Activated CD8-positive, alpha-beta T cell treated with anti-CD3 and anti-CD28 coated beads, Interleukin-2, amount 10 ng/mL, durations not matched to agents 7 days and 5 days (primary cell): ENCODE data around the gene TBKBP1. TPM values are rescaled to one million over a fixed set of nuclear protein-coding genes. Genes with fewer than 3 reads are reported as not detected.

Experiments used
- ATAC-seq: fragments of 150-1000 bp; cut with Tn5 transposase; one replicate; pipeline ENCODE4 v1.10.0; 2021; ENCODE audit warnings: moderate library complexity
- CTCF ChIA-PET: fragments of 350-600 bp; sonication (Branson Sonifier 250); formaldehyde crosslinking; loops from one replicate; lab custom pipeline; 2021; ENCODE audit warnings: antibody characterized with exemption; lab: Charles Lee
- POLR2A ChIA-PET: fragments of 350-600 bp; sonication (Branson Sonifier 250); formaldehyde crosslinking; loops from one replicate; lab custom pipeline; 2021; ENCODE audit warnings: antibody characterized with exemption; lab: Charles Lee
- DNase-seq: peaks from one replicate; pipeline ENCODE4 v3.0.0-alpha.2; 2020
- H3K27ac Mint-ChIP-seq: one replicate; pipeline ENCODE4 v1.8.0; 2021; ENCODE audit warnings: mild to moderate bottlenecking, mixed read lengths
- H3K27me3 Mint-ChIP-seq: one replicate; pipeline ENCODE4 v1.8.0; 2021; ENCODE audit warnings: low read depth, mixed read lengths
- H3K36me3 Mint-ChIP-seq: one replicate; pipeline ENCODE4 v1.8.0; 2021; ENCODE audit warnings: low read depth, mixed read lengths
- H3K4me1 Mint-ChIP-seq: one replicate; pipeline ENCODE4 v1.8.0; 2021; ENCODE audit warnings: low read depth, mixed read lengths
- H3K4me3 Mint-ChIP-seq: one replicate; pipeline ENCODE4 v1.8.0; 2021; ENCODE audit warnings: mild to moderate bottlenecking, mixed read lengths
- H3K9me3 Mint-ChIP-seq: one replicate; pipeline ENCODE4 v1.8.0; 2022; ENCODE audit warnings: mixed read lengths; ENCODE audit not compliant: insufficient read depth
- total RNA-seq, 2 experiments: library from RNA; stranded (reverse); gene quantifications; one replicate each; pipeline ENCODE4 v1.2.3, GENCODE V29; 2021

TBKBP1 gene
- total RNA-seq, 2 experiments from 2014 or later = 2.4 to 3.7 TPM

DNA sequence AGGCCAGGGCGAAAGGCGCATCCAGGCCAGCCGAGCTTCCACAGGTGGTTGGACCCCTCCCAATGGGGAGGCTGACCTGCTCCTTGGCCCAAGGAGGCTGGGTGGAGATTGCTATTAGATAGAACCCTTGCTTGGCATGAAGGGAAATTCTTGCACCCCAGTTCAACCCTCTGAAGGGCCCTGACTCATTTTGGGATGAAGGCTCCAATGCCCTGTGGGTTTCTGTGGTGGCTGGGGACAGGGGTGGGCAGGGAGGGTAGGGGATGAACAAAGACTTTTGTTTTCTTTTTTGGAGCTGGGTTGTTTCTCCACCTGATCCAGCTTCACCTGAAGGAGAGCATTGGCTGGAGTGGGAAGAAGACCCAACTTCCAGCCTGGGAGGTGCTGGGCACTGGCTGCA, 22.4 kb downstream of the TBKBP1 start:
- POLR2A ChIA-PET = interaction anchor here (1.3 to 1.8 kb wide), 4 partner anchors 9 to 18 kb away, joined by 3 to 6 read pairs (median 6); no protein-coding TSS in a partner anchor
- no peaks in the 10 kb centered on the region for H3K9me3 Mint-ChIP-seq
- ATAC-seq (no peak), DNase-seq (no peak)
- H3K4me3 Mint-ChIP-seq = no peak overlapping the region
- no peaks in the 10 kb centered on the region for H3K27me3 Mint-ChIP-seq
- CTCF ChIA-PET = interaction anchor here (4.1 to 6.7 kb wide), 3 partner anchors 10 to 17 kb away, joined by 33 to 113 read pairs (median 92); partner anchors contain the start of gene TBX21
- peak overlapping the region; percentile 52 for H3K27ac Mint-ChIP-seq
- H3K36me3 Mint-ChIP-seq = no peaks in the 10 kb centered on the region
- H3K4me1 Mint-ChIP-seq = peaks cover 87% of the 10 kb centered on the region

DNA sequence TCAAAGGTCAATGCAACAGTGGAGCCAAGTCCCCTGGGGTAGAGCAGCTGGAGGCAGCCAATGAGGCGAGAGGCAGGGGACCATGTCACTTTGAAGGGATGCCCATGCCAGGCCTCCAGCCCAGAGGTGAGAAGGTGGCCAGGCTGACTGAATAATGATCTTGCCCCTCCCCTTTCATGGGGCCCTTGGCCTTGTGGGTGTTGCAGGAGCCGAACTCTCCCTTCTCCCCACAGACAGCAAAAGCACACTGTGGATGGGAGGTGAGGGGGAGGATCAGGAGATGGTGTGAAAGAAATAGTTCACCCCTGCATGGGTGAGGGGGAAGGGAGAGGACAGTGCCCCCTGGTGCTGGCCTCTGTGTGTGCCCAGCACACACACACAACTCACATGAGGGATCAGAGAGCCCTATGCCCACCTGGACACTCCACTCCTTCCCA, 23.3 kb downstream of the TBKBP1 start:
- ChIA-PET POLR2A (interaction anchor here (3.3 kb wide), 1 partner anchor 16 kb away, joined by 24 read pairs; no protein-coding TSS in a partner anchor), CTCF (interaction anchor here (1.2 to 6.7 kb wide), 7 partner anchors 10 to 53 kb away, joined by 3 to 113 read pairs (median 14); partner anchors contain the start of genes TBKBP1 and TBX21)
- peak overlapping the region; percentile 88 for H3K27ac Mint-ChIP-seq
- H3K27me3 Mint-ChIP-seq = no peaks in the 10 kb centered on the region
- H3K9me3 Mint-ChIP-seq = no peaks in the 10 kb centered on the region
- H3K4me1 Mint-ChIP-seq = peaks cover 91% of the 10 kb centered on the region
- H3K36me3 Mint-ChIP-seq = no peaks in the 10 kb centered on the region
- no peak for ATAC-seq
- DNase-seq = no peak
- H3K4me3 Mint-ChIP-seq = no peak overlapping the region

DNA sequence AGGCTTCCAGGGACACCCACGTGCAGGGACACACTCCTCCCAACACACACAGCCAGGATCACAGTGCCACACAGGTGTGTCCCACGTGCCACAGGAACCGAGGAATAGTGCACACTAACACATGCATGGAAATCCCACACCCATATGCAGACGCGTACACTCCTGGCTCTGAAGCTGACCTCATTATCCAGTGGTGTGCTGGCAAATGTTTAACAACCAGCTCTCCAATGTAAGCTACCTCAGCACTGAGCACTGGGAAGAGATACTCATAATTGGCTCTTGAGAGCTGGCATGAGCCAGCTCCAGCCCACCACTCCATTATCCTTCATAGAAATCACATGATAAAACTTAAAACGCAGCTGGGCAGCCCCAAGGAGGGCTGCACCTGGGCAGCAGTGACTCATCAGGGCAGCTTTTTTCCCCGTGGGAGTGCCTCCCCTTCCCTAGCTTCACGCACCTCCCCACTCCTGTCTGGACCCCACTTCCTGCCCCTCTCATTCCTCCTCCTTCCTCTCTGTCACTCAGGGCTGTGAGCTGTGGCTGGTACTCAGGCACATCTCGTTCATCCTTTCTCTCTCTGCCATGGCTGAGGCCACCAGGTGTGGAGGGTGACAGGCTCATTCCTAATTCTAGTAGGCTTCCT, 24.1 kb downstream of the TBKBP1 start:
- Mint-ChIP-seq H3K36me3 (no peaks in the 10 kb centered on the region), H3K4me3 (peak overlapping the region; percentile 60), H3K4me1 (peaks cover 87% of the 10 kb centered on the region), H3K27me3 (no peaks in the 10 kb centered on the region), H3K9me3 (no peaks in the 10 kb centered on the region), H3K27ac (peak overlapping the region; percentile 88)
- CTCF ChIA-PET = interaction anchor here (1.2 to 6.7 kb wide), 10 partner anchors 11 to 252 kb away, joined by 3 to 113 read pairs (median 5); partner anchors contain the start of genes CDK5RAP3, TBKBP1 and TBX21
- DNase-seq (no peak), ATAC-seq (peak; percentile 16)
- POLR2A ChIA-PET = interaction anchor here (1.3 to 3.3 kb wide), 5 partner anchors 9 to 113 kb away, joined by 3 to 28 read pairs (median 8); partner anchors contain the start of genes LRRC46, MRPL10 and TBX21

DNA sequence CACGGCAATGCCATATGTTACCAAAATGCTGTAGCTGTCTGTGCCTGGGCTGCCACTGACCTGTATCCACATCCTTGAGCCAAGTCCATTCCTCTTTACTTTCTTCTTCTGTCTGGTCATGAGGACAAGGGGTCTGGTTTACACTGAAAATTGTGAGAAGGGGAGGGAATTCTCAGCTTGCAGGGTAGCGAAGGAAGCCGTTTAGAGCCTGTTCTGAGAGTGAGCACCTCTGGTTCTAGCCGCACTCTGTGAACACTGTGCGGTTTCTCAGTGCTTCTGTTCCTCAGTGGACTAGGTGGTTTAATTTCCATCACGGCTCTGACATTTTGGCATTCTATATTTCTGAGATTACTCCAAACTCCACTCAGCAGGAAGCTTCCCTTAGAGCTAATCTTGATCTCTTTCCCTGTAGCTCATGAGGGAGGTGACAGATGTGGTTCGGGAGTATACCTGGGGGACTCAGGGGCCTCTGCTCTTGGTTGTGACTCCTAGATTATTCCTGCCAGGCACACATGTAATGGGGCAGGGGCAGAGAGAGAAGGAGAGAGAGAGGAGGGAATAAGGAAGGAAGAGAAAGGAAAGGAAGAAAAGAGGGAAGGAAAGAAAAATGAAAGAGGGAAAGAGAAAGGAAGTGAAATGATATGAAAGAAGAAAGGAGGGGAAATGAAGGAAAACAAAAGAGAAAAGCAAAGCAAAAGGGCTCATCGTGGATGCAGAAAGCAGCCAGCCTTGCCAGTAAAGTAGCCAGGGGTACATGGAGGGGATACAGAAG, 24.9 kb downstream of the TBKBP1 start:
- Mint-ChIP-seq H3K9me3 (no peaks in the 10 kb centered on the region), H3K36me3 (no peaks in the 10 kb centered on the region), H3K4me3 (peak overlapping the region; percentile 60), H3K27me3 (no peaks in the 10 kb centered on the region), H3K4me1 (peaks cover 83% of the 10 kb centered on the region), H3K27ac (peak overlapping the region; percentile 88)
- ChIA-PET CTCF (interaction anchor here (1.2 to 6.7 kb wide), 10 partner anchors 12 to 252 kb away, joined by 3 to 113 read pairs (median 5); partner anchors contain the start of genes CDK5RAP3, TBKBP1 and TBX21), POLR2A (interaction anchor here (1.3 to 3.3 kb wide), 5 partner anchors 8 to 113 kb away, joined by 3 to 28 read pairs (median 8); partner anchors contain the start of genes LRRC46, MRPL10 and TBX21)
- DNase-seq (no peak), ATAC-seq (no peak)

DNA sequence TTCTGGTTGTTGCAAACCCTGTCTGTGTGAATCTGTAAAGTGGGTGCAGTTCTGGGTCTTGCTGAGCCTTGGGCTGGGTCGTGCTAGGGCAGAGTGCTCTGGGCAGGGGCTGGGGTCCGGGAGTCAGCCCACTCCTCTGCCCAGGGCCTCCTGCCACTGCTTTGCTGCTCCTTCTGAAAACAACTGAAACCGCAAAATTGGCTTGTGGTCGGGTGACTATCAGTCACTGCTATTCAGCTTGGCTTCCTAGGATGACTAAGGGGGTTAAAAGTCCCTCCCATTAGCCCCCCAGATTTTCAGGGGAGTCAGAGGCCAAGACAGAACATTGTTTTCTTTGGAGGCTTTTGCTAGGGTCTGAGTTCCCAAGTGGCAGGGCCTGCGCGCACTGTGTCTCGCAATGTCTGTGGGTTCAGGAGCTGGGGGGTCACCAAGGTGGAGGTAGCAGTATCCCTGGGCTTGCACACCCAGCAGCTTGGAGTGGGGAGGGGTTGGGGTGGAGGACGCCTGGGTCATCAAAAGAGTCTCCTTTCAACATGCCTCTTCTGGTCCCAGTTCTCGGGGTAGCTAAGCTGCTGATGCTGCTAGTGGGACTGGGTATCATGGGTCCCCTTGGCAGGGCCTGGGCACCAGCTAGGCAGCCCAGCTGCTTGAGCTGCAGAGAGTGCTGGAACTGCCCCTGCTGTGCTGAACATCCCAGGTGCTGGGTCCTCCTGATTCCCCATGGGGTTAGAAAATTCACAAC, 25.6 kb downstream of the TBKBP1 start:
- Mint-ChIP-seq H3K4me1 (peaks cover 81% of the 10 kb centered on the region), H3K27me3 (no peaks in the 10 kb centered on the region), H3K4me3 (peak overlapping the region; percentile 60), H3K27ac (peak overlapping the region; percentile 88), H3K9me3 (no peaks in the 10 kb centered on the region), H3K36me3 (no peaks in the 10 kb centered on the region)
- ChIA-PET POLR2A (interaction anchor here (0.8 to 3.3 kb wide), 4 partner anchors 13 to 22 kb away, joined by 7 to 28 read pairs (median 16); partner anchors contain the start of gene TBX21), CTCF (interaction anchor here (1.2 to 6.7 kb wide), 6 partner anchors 12 to 251 kb away, joined by 3 to 113 read pairs (median 24); partner anchors contain the start of genes CDK5RAP3 and TBX21)
- DNase-seq (peak; percentile 88), ATAC-seq (peak; percentile 29)

DNA sequence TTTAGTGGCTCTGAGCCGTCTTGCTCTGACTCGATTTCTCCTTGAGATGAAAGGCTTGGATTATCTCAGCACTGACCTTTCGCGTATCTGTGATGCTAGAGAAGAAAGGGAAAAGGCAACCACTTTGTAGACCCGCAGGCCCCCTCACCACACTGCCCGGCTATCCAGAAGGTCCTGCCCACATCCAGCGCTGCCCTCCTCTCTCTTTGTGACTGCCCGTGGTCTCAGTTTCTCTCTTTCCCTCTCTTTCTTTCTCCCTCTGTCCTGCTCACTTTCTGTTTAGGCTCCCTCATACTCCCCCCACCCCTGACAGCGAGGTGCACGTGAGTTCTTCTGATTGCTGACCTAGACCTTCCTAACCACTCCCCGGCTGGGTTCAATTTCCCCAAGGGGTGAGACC, 26.2 kb downstream of the TBKBP1 start:
- CTCF ChIA-PET = interaction anchor here (4.1 to 6.7 kb wide), 3 partner anchors 11 to 21 kb away, joined by 33 to 113 read pairs (median 92); partner anchors contain the start of gene TBX21
- peak overlapping the region; percentile 88 for H3K27ac Mint-ChIP-seq
- peaks cover 81% of the 10 kb centered on the region for H3K4me1 Mint-ChIP-seq
- H3K27me3 Mint-ChIP-seq = no peaks in the 10 kb centered on the region
- no peak for DNase-seq
- no peak for ATAC-seq
- H3K4me3 Mint-ChIP-seq = peak overlapping the region; percentile 60
- no peaks in the 10 kb centered on the region for H3K9me3 Mint-ChIP-seq
- POLR2A ChIA-PET = interaction anchor here (0.8 to 3.3 kb wide), 4 partner anchors 12 to 22 kb away, joined by 7 to 28 read pairs (median 16); partner anchors contain the start of gene TBX21
- no peaks in the 10 kb centered on the region for H3K36me3 Mint-ChIP-seq

DNA sequence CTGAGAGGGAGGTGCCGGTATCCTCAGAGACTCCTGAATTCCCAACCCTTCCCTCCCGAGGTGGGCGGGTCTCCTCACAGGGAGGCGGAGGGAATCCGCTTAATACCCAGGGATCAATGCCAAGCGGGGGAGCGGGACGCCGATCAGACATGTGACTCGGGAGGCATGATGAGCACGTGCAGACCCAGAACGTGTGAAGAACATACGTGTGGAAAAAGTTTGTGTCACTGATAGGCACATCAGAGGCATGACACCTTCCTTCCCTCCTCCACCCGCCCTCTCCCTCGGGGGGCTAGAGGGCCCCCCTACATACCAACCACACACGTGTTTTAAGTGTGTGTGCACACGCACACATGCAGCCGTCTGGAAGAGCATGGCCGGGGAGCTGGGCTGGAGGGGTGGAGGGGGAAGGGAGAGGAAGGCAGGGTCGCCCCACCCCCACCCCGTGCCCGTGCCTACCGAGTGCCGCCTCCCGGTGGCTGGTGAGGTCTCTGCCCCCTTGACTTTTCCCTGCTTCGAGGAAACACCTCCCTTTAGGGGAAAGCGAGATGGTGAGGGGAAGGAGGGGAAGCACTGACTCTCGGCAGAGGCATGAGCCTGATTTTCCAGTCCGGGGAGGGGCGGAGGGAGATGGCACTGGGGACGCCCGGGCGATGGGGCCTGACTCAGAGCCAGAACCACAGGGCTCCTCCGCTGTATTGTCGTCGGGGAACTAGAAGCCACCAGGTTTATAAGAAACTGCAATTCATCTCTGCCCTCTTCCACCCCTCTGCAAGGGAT, 27.0 kb downstream of the TBKBP1 start:
- ATAC-seq (peak; percentile 77), DNase-seq (peak; percentile 90)
- POLR2A ChIA-PET = interaction anchor here (0.8 to 1.9 kb wide), 3 partner anchors 12 to 20 kb away, joined by 3 to 13 read pairs (median 6); partner anchors contain the start of gene TBX21
- H3K27me3 Mint-ChIP-seq = no peaks in the 10 kb centered on the region
- peak overlapping the region; percentile 60 for H3K4me3 Mint-ChIP-seq
- no peaks in the 10 kb centered on the region for H3K36me3 Mint-ChIP-seq
- peak overlapping the region; percentile 88 for H3K27ac Mint-ChIP-seq
- H3K4me1 Mint-ChIP-seq = peaks cover 81% of the 10 kb centered on the region
- CTCF ChIA-PET = interaction anchor here (1.3 to 2.4 kb wide), 3 partner anchors 11 to 22 kb away, joined by 3 to 17 read pairs (median 7); partner anchors contain the start of gene TBX21
- H3K9me3 Mint-ChIP-seq = no peaks in the 10 kb centered on the region

DNA sequence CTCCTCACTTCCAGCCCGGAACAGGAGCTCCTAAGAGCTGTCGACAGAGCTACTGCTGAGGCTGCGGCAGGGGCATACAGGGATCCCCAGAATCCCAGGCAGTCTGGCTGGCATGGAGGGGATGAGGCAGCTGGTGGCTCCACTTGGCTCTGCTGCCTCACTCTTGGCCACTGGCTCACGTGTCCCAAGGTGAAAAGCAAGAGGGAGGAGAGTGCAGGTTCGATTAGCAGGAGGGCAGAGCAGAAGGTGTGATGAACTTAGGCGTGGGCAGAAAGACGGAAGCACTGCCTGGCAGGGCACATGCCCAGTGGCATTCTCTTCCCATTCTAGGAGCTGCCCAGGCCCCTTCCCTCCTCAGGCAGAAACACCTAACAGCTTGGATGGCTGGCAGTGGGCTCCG, 27.8 kb downstream of the TBKBP1 start:
- ATAC-seq (no peak), DNase-seq (no peak)
- H3K9me3 Mint-ChIP-seq = no peaks in the 10 kb centered on the region
- peak overlapping the region; percentile 88 for H3K27ac Mint-ChIP-seq
- H3K4me1 Mint-ChIP-seq = peaks cover 82% of the 10 kb centered on the region
- H3K27me3 Mint-ChIP-seq = no peaks in the 10 kb centered on the region
- POLR2A ChIA-PET = interaction anchor here (0.6 to 1.9 kb wide), 4 partner anchors 11 to 20 kb away, joined by 3 to 13 read pairs (median 4); partner anchors contain the start of gene TBX21
- H3K4me3 Mint-ChIP-seq = peak overlapping the region; percentile 53
- CTCF ChIA-PET = interaction anchor here (0.7 to 2.4 kb wide), 5 partner anchors 10 to 71 kb away, joined by 3 to 17 read pairs (median 3); partner anchors contain the start of gene TBX21
- H3K36me3 Mint-ChIP-seq = no peaks in the 10 kb centered on the region

DNA sequence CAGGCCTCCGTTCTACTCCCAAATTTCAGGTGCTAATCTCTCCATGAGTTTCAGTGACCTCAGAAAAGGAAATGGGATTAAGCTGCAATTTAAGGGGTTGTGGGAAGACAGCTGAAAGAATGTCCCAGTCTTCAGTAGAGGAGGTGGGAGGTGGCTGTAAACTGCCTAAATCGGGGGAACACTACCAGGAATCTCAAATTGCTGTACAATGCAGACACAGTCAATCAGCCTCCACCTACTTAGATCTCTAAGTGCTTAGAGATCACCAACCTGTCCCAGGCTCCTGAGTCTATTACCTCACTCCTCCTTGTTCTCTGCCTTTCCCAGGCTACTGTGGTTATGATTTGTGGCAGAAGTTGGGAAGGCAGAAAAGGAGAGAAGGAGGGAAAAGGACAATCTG, 30.7 kb downstream of the TBKBP1 start:
- H3K27me3 Mint-ChIP-seq = no peaks in the 10 kb centered on the region
- H3K36me3 Mint-ChIP-seq = no peaks in the 10 kb centered on the region
- ChIA-PET POLR2A (interaction anchor here (1.8 kb wide), 1 partner anchor 23 kb away, joined by 6 read pairs; no protein-coding TSS in a partner anchor), CTCF (interaction anchor here (12.9 to 24.5 kb wide), 2 partner anchors 8 to 22 kb away, joined by 92 to 474 read pairs; no protein-coding TSS in a partner anchor)
- ATAC-seq (no peak), DNase-seq (no peak)
- no peaks in the 10 kb centered on the region for H3K9me3 Mint-ChIP-seq
- peak overlapping the region; percentile 60 for H3K27ac Mint-ChIP-seq
- H3K4me3 Mint-ChIP-seq = no peak overlapping the region
- H3K4me1 Mint-ChIP-seq = peaks cover 78% of the 10 kb centered on the region
